Stomach smooth muscle (tissue), 2 donors: ENCODE results near the gene TNFAIP6.

ENCODE experiments used
- H3K27ac ChIP-seq: one replicate; pipeline ENCODE4 v1.7.0; 2013; ENCODE audit warnings: mild to moderate bottlenecking, low read length, inconsistent platforms
- H3K27me3 ChIP-seq, 2 donors: one replicate each; pipeline ENCODE4 v1.7.0; 2013; ENCODE audit warnings: low read length in 2 of 2; ENCODE audit not compliant: insufficient read depth in 2 of 2, control insufficient read depth in 1 of 2
- H3K36me3 ChIP-seq, 2 donors: one replicate each; pipeline ENCODE4 v1.7.0; 2013; ENCODE audit warnings: low read length in 2 of 2; ENCODE audit not compliant: control insufficient read depth in 2 of 2, insufficient read depth in 2 of 2
- H3K4me1 ChIP-seq: one replicate; pipeline ENCODE4 v1.7.0; 2013; ENCODE audit warnings: low read length; ENCODE audit not compliant: control insufficient read depth, insufficient read depth
- H3K4me3 ChIP-seq, 2 donors: one replicate each; pipeline ENCODE4 v1.7.0; 2013; ENCODE audit warnings: low read length in 2 of 2
- H3K9ac ChIP-seq, 2 donors: one replicate each; pipeline ENCODE4 v1.7.0; 2013; ENCODE audit warnings: low read length in 2 of 2, mild to moderate bottlenecking in 1 of 2
- H3K9me3 ChIP-seq, 2 donors: one replicate each; pipeline ENCODE4 v1.7.0; 2013; ENCODE audit warnings: low read length in 2 of 2; ENCODE audit not compliant: control insufficient read depth in 2 of 2
- donor health status: healthy.
- donor health status: Pancreatic carcinoma.

The TNFAIP6 gene

DNA sequence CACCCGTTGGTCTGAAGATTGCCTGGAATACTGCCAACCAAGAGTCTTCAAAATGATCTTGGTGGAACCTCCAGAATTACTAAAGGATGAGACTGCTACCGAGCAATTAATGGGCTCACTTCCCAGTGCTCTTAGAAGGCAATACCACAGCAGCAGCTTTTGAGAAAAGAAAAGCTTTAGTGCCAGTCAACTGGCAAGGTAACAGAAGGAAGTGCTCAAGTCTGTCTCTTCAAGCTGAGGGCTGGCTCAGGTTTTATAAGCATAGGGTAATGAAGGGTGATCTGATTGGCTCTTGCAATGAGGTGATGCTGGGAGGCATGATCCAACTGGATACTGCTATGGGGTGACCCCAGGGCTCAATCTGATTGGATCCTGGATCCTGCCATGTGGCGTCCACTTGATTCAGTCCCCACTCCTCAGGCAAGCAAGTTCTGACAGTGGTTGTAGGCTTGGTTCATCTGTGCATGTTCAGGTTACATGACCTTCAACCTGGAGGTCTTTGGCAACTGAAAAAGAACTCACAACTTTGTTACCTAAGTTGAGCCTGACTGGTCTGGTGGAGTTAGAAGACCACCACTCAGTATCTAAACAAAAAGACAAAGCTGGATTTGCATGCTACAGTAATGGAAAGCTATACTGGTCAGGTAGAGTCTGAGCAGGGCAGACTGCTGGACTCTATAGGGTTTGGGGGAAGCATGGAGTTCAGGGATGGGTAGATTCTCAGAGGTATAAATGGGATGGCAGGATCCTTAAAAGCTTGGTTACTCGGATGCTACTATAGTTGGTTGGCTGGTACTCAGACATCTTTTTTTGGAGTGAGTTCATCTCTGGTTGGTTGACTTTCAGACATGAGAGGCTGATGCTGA is 38.4 kb downstream of the TNFAIP6 start:
- Histone ChIP-seq H3K4me1 (no peaks in the 10 kb centered on the region), H3K36me3 (no peaks in the 10 kb centered on the region), H3K27me3 (no peaks in the 10 kb centered on the region), H3K9ac (no peak overlapping the region), H3K27ac (no peak overlapping the region), H3K9me3 (no peaks in the 10 kb centered on the region), H3K4me3 (no peak overlapping the region)

DNA sequence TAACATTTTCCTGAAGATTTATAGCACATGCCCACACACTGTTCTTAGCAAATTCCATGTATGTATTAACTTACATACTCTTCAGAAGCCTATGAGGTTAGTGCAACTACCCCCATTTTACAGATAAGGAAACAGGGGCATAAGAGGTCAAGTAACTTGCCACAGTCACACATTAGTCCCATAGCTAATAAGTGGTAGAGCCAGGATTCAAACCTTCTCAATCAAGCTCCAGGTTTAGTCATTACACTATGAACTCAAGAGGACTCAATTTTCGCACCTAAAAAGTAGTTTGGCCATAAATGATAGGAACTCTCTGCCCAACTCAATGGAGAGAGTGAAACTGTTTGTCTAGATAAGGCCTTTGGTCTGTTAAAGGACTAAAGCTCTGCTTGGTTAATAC is 42.6 kb downstream of the TNFAIP6 start:
- H3K27ac ChIP-seq, result no peak overlapping the region
- no peak overlapping the region for H3K4me3 ChIP-seq
- no peaks in the 10 kb centered on the region for H3K4me1 ChIP-seq
- H3K27me3 ChIP-seq, result no peaks in the 10 kb centered on the region
- no peaks in the 10 kb centered on the region for H3K36me3 ChIP-seq
- H3K9me3 ChIP-seq, result no peaks in the 10 kb centered on the region
- no peak overlapping the region for H3K9ac ChIP-seq

DNA sequence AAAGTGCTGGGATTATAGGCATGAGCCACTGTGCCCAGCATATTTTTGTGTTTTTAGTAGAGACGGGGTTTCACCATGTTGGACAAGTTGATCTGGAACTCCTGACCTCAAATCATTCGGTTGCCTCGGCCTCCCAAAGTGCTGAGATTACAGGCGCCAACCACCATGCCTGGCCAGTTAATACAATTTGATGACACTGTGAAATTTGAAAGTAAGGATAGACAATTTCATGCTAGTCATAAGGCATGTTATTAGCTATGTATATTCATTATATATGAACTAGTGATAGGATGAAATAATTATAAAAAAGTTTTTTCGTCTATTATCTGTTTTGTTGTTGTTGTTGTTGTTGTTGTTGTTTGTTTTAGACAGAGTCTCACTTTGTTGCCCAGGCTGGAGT is 43.8 kb downstream of the TNFAIP6 start:
- Histone ChIP-seq H3K36me3 (no peaks in the 10 kb centered on the region), H3K9me3 (no peaks in the 10 kb centered on the region), H3K27ac (no peak overlapping the region), H3K27me3 (no peaks in the 10 kb centered on the region), H3K4me1 (no peaks in the 10 kb centered on the region), H3K4me3 (no peak overlapping the region), H3K9ac (no peak overlapping the region)

DNA sequence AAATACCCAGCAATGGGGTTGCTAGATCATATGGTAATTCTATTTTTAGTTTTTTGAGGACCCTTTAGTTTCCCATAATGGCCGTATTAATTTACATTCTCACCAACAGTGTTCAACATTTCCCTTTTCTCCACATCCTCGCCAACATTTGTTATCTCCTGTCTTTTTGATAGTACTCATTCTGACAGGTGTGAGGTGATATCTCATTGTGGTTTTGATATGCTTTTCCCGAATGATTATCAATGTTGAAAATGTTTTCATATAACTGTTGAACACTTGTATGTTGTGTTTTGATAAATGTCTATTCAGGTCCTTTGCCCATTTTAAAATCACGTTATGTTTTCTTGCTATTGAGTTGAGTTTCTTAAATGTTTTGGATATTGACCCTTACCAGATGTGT is 46.5 kb downstream of the TNFAIP6 start:
- Histone ChIP-seq H3K4me1 (no peaks in the 10 kb centered on the region), H3K9me3 (no peaks in the 10 kb centered on the region), H3K27ac (no peak overlapping the region), H3K27me3 (no peaks in the 10 kb centered on the region), H3K4me3 (no peak overlapping the region), H3K36me3 (no peaks in the 10 kb centered on the region), H3K9ac (no peak overlapping the region)

DNA sequence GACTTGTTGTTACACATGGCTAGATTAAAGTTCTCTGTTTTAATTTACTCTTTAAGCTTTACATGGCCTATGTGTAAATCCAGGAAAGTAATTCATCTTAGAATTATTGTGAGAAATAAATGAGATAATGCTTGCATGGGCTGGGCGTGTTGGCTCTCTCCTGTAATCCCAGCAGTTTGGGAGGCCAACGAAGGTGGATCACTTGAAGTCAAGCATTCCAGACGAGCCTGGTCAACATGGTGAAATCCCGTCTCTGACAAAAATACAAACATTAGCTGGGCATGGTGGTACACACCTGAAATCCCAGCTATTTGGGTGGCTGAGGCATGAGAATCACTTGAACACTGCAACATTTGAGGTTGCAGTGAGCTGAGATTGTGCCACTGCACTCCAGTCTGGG is 48.0 kb downstream of the TNFAIP6 start:
- Histone ChIP-seq H3K9me3 (no peaks in the 10 kb centered on the region), H3K4me3 (no peak overlapping the region), H3K27ac (no peak overlapping the region), H3K9ac (no peak overlapping the region), H3K27me3 (no peaks in the 10 kb centered on the region), H3K4me1 (peaks cover 2% of the 10 kb centered on the region), H3K36me3 (no peaks in the 10 kb centered on the region)

DNA sequence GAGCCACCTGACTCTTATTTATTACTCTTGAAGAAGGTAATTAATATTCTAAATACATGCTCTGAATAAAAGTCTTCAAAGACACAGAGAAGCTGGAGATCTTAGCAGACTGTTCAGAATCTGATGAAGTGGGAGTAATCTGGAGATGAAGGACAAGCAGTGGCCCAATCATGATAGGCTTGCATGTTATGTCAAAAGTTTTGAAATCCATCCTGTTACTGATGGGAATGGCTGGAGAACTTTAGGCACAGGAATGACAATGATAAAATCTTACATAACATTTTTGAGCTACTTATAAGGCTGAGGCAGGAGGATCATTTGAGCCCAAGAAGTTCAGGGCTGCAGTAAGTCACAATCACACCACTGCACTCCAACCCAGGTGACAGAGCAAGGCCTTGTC is 49.9 kb downstream of the TNFAIP6 start:
- H3K4me1 ChIP-seq, result peaks cover 4% of the 10 kb centered on the region

DNA sequence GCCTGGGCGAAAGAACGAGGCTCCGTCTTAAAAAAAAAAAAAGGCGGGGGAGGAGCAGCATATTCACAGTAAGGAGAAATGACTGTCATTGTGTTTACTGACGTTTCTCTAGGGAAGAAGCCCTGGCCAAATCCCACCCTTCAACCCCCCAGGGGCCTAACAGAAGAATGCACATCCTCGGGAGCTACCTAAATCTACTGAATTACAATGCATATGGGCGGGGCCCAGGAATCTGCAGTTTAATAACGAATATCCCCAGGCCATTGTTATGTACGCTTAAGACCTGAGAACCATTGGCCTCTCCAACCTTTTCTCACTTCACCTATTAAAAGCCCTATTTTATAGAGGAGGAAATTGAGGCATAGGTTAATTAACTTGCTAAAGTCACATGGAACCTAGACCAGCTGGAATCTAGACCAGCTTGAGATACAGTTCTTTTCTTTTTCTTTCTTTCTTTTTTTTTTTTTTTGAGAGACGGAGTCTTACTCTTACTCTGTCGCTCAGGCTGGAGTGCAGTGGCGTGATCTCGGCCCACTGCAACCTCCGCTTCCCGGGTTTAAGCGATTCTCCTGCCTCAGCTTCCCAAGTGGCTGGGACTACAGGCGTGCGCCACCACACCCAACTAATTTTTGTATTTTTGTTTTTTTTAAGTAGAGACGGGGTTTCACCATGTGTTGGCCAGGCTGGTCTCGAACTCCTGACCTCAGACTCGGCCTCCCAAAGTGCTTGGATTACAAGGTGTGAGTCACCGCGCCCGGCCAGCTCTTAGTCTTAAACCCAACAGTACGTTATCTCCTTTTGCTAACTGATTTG is 51.6 kb downstream of the TNFAIP6 start:
- Histone ChIP-seq H3K36me3 (peaks cover 3 to 11% of the 10 kb centered on the region in 2 donors), H3K27me3 (no peaks in the 10 kb centered on the region), H3K4me3 (peak overlapping the region; percentile 95), H3K9ac (peak overlapping the region in 1 of 2 donors; percentile 93), H3K9me3 (no peaks in the 10 kb centered on the region), H3K27ac (peak overlapping the region; percentile 75), H3K4me1 (peaks cover 4% of the 10 kb centered on the region)

More for the DNA sequence above, 49.9 kb downstream of the TNFAIP6 start:
- Histone ChIP-seq H3K27ac (no peak overlapping the region), H3K9me3 (no peaks in the 10 kb centered on the region), H3K9ac (no peak overlapping the region), H3K27me3 (no peaks in the 10 kb centered on the region), H3K4me3 (no peak overlapping the region), H3K36me3 (peaks cover 0 to under 1% of the 10 kb centered on the region in 2 donors)

DNA sequence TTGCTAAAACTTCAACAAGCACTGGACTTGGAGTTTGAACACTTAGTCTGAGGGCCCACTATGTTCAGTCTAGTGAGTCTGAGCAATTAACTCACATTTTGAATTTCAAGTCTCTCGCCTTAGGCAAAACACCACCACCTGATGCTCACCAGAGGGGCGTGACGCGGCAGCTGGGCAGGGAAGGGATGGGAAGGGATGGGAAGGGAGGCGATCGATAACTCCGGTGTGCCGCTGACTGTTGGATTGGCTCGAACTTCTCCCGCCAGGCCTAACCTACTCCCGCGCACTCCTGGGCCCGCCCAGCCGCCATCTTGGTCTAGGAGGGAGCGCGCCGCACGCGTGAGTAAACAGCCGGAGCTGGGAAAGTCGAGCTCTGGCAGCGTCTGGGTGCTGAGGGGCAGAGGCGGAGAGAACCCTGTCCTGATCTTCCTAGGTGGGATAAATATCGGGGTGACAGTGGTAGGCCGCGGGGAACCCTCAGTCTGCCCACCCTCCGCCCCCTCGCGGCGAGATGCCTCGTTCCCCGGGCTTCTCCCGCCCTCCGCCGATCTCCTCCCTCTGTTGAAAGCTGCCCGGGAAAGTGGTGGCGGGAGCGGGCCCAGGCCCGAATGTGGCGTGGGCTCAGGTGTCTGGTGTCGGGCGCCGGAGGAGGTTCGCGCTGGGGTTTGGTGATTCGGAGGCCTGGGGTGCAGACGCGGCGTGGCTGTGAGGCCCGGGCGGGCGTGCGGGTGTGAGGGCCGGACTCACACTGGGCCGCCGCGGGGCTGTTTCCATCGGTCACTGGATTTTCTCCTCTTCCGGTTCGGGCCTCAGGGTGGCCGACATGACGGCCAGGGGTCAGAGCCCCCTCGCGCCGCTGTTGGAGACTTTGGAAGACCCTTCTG is 52.5 kb downstream of the TNFAIP6 start, which contains the start of gene RIF1:
TSS of gene RIF1 (plus strand) at position 302 of the 884 bp plus-strand sequence. CDS start at position 824, 522 bp downstream.
- Histone ChIP-seq H3K27ac (peak within 1 kb of the TSS; percentile 75), H3K36me3 (peaks cover 3 to 11% of the 10 kb centered on the region in 2 donors), H3K4me3 (peak within 1 kb of the TSS; percentile 95), H3K27me3 (no peaks in the 10 kb centered on the region), H3K9ac (peak within 1 kb of the TSS; percentile 87 to 93), H3K4me1 (peaks cover 4% of the 10 kb centered on the region), H3K9me3 (no peaks in the 10 kb centered on the region)

DNA sequence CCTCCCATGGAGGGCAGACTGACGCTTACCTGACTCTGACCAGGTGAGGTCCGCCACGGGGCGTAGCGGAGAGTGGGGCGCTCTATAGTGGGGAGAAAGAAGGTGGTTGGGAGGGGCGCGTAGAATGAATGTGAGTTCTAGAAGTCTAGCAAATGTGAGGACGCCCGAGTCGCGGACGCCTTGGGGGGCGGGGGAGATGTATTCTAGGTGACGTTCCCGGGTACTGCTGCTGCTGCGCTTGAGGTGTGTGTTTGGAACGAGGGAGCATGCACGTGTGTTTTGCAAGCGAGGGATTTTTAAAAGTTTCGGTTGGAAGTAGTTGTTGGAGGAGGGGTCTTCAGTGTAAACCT is 53.1 kb downstream of the TNFAIP6 start:
- H3K9ac ChIP-seq, result peak overlapping the region; percentile 87 to 93
- no peaks in the 10 kb centered on the region for H3K27me3 ChIP-seq
- H3K4me1 ChIP-seq, result peaks cover 4% of the 10 kb centered on the region

DNA sequence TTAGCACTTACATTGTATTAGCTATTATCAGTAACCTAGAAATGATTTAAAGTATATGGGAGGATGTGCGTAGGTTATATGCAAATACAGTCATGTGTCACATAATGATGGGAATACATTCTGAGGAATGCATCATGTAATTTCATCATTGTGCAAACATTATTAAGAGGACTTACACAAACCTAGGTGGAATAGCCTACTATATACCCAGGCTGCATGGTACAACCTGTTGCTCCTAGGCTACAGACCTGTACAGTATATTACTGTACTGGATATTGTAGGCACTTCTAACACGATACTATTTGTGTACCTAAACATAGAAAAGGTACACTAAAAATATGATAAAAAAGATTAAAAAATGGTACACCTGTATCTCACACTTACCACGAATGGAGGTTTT is 60.3 kb downstream of the TNFAIP6 start:
- H3K27ac ChIP-seq, result no peak overlapping the region
- H3K36me3 ChIP-seq, result peaks cover 13 to 31% of the 10 kb centered on the region in 2 donors
- no peaks in the 10 kb centered on the region for H3K9me3 ChIP-seq
- H3K4me1 ChIP-seq, result no peaks in the 10 kb centered on the region
- H3K27me3 ChIP-seq, result no peaks in the 10 kb centered on the region
- no peak overlapping the region for H3K4me3 ChIP-seq
- no peak overlapping the region for H3K9ac ChIP-seq

More for the DNA sequence above, 53.1 kb downstream of the TNFAIP6 start:
- Histone ChIP-seq H3K27ac (peak overlapping the region; percentile 75), H3K4me3 (peak overlapping the region; percentile 95), H3K9me3 (no peaks in the 10 kb centered on the region), H3K36me3 (peaks cover 3 to 11% of the 10 kb centered on the region in 2 donors)
